GM23338 (cell line): ENCODE results near the gene PIK3C2G. TPM values are rescaled to one million over a fixed set of nuclear protein-coding genes. Genes with fewer than 3 reads are reported as not detected.

Experiments
- ATAC-seq: fragments of 200-7000 bp; cut with Tn5 transposase; 3 replicates; pipeline ENCODE4 v1.9.1; 2020
- DNase-seq: peaks from one replicate; pipeline ENCODE4 v3.0.0-alpha.2; 2015; ENCODE audit warnings: low spot score
- H2AFZ ChIP-seq: fragments of 200-600 bp; sonication (generic); 2 replicates; pipeline ENCODE4 v1.8.0; 2016; ENCODE audit warnings: antibody characterized with exemption, mild to moderate bottlenecking, moderate library complexity
- H3F3A ChIP-seq: fragments of 200-600 bp; sonication (generic); replicated peaks from 2 replicates; pipeline ENCODE4 v1.8.0; 2017; ENCODE audit warnings: antibody characterized with exemption, mixed run types, low read depth
- H3K27ac ChIP-seq: fragments of 200-600 bp; sonication (generic); 2 replicates; pipeline ENCODE4 v1.6.1; 2016; ENCODE audit warnings: low read depth
- H3K27me3 ChIP-seq: fragments of 200-600 bp; sonication (generic); 2 replicates; pipeline ENCODE4 v1.8.0; 2016; ENCODE audit warnings: mild to moderate bottlenecking, mixed run types, moderate library complexity; ENCODE audit not compliant: insufficient read depth
- H3K36me3 ChIP-seq: fragments of 200-600 bp; sonication (generic); 2 replicates; pipeline ENCODE4 v1.8.0; 2016; ENCODE audit warnings: mild to moderate bottlenecking; ENCODE audit not compliant: insufficient read depth
- H3K4me1 ChIP-seq: fragments of 200-600 bp; sonication (generic); 2 replicates; pipeline ENCODE4 v1.8.0; 2016; ENCODE audit warnings: mild to moderate bottlenecking, moderate library complexity; ENCODE audit not compliant: insufficient read depth
- H3K4me2 ChIP-seq: fragments of 200-600 bp; sonication (generic); 2 replicates; pipeline ENCODE4 v1.7.1; 2017; ENCODE audit warnings: mixed run types
- H3K4me3 ChIP-seq: fragments of 200-600 bp; sonication (generic); 2 replicates; pipeline ENCODE4 v1.6.1; 2016; ENCODE audit warnings: mixed run types
- H3K79me2 ChIP-seq: fragments of 200-600 bp; sonication (generic); replicated peaks from 2 replicates; pipeline ENCODE4 v1.8.0; 2017; ENCODE audit warnings: mild to moderate bottlenecking; ENCODE audit not compliant: insufficient read depth
- H3K9me2 ChIP-seq: fragments of 200-600 bp; sonication (generic); 2 replicates; pipeline ENCODE4 v1.8.0; 2017; ENCODE audit not compliant: insufficient read depth
- H4K20me1 ChIP-seq: fragments of 200-600 bp; sonication (generic); replicated peaks from 2 replicates; pipeline ENCODE4 v1.8.0; 2017; ENCODE audit warnings: mild to moderate bottlenecking; ENCODE audit not compliant: insufficient read depth
- H3K27ac Mint-ChIP-seq: 2 replicates; pipeline ENCODE4 v1.8.0; 2020; ENCODE audit warnings: inconsistent platforms, mild to moderate bottlenecking, moderate library complexity, mixed read lengths
- H3K27me3 Mint-ChIP-seq: 3 replicates; pipeline ENCODE4 v1.8.0; 2022; ENCODE audit warnings: low read depth, mild to moderate bottlenecking, moderate library complexity, mixed read lengths, inconsistent platforms; ENCODE audit not compliant: insufficient read depth, poor library complexity
- H3K36me3 Mint-ChIP-seq: 3 replicates; pipeline ENCODE4 v1.8.0; 2021; ENCODE audit warnings: low read depth, mild to moderate bottlenecking, inconsistent platforms, moderate library complexity, mixed read lengths
- H3K4me1 Mint-ChIP-seq: 3 replicates; pipeline ENCODE4 v1.8.0; 2020; ENCODE audit warnings: mild to moderate bottlenecking, inconsistent platforms, mixed read lengths
- H3K4me3 Mint-ChIP-seq: 3 replicates; pipeline ENCODE4 v1.8.0; 2021; ENCODE audit warnings: moderate library complexity, mild to moderate bottlenecking, inconsistent platforms, mixed read lengths
- H3K9me3 Mint-ChIP-seq: 3 replicates; pipeline ENCODE4 v1.8.0; 2020; ENCODE audit warnings: moderate library complexity, mild to moderate bottlenecking, inconsistent platforms, mixed read lengths
- CREB1 ChIP-seq: fragments of 250-450 bp; sonication (Bioruptor Pico); IDR thresholded peaks from 2 replicates; pipeline ENCODE4 v1.5.0; 2020; ENCODE audit warnings: low read depth, mild to moderate bottlenecking, moderate library complexity
- EZH2phosphoT487 ChIP-seq: fragments of 200-600 bp; sonication (generic); IDR thresholded peaks from one replicate; pipeline ENCODE4 v1.8.1; 2018; ENCODE audit warnings: antibody characterized with exemption; ENCODE audit not compliant: unreplicated experiment
- JUNB ChIP-seq: IDR thresholded peaks from one replicate; pipeline ENCODE4 v1.6.1; 2016; ENCODE audit warnings: antibody characterized with exemption; ENCODE audit not compliant: unreplicated experiment
- NANOG ChIP-seq: IDR thresholded peaks from 2 replicates; pipeline ENCODE4 v1.6.1; 2016; ENCODE audit warnings: antibody characterized with exemption, borderline replicate concordance
- REST ChIP-seq: IDR thresholded peaks from one replicate; pipeline ENCODE4 v1.6.1; 2018; ENCODE audit warnings: antibody characterized with exemption; ENCODE audit not compliant: unreplicated experiment
- STAT1 ChIP-seq: IDR thresholded peaks from one replicate; pipeline ENCODE4 v1.6.1; 2016; ENCODE audit warnings: antibody characterized with exemption; ENCODE audit not compliant: unreplicated experiment
- ZNF114 ChIP-seq: fragments of 250-450 bp; sonication (Bioruptor Pico); IDR thresholded peaks from 2 replicates; pipeline ENCODE4 v1.5.0; 2020; ENCODE audit warnings: mild to moderate bottlenecking, moderate library complexity
- ZNF331 ChIP-seq: fragments of 250-450 bp; sonication (Bioruptor Pico); IDR thresholded peaks from 2 replicates; pipeline ENCODE4 v1.5.0; 2020; ENCODE audit warnings: low read depth, mild to moderate bottlenecking, moderate library complexity
- polyA plus RNA-seq: library from polyadenylated mRNA; unstranded; fragments of >200 nt; fragmentation: Nextera tagmentation; extraction: Ambion mirVana; gene quantifications from 2 replicates; pipeline ENCODE4 v1.2.1, GENCODE V29; 2016
- total RNA-seq: library from RNA; depleted of rRNA; stranded (reverse); fragments of >200 nt; shearing (Covaris generic); gene quantifications from 2 replicates; pipeline ENCODE4 v1.2.3, GENCODE V29; 2014
- TF ChIP-seq, protein P1 (sequence below), 2 experiments: fragments of 200-600 bp in 1 of 2; sonication (generic) in 1 of 2; conservative IDR thresholded peaks; 2 replicates each; pipeline versions ENCODE4 v1.5.1 to v1.6.1; 2016 to 2017; ENCODE audit warnings: antibody characterized with exemption in 2 of 2, low read depth in 2 of 2, mild to moderate bottlenecking in 2 of 2, moderate library complexity in 1 of 2
- TF ChIP-seq, protein P2 (sequence below): fragments of 250-450 bp; sonication (Bioruptor Pico); IDR thresholded peaks from 2 replicates; pipeline ENCODE4 v1.5.0; 2020; ENCODE audit warnings: mild to moderate bottlenecking, moderate library complexity

Gene PIK3C2G
- total and polyA plus RNA-seq, 2 experiments from 2014 or later = not detected

DNA sequence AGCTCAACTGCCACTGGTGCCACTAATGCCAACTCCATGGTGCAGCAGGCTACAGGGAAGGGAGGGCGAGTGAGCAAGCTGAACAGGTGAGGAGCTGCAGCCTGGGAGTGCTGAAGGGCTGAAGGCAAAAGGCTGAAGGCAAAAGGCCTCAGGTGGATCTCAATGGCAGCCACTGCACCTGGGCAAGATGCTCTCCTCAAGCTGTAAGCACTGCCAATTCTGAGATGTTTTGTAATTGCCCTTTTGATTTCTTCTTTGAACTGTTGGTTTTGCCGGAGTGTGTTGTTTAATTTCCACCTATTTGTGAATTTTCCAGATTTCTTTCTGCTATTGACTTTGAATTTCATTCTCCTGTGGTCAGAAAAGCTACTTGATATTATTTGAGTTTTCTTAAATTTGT lies 97.6 kb downstream of the PIK3C2G start:
- H3K4me3 Mint-ChIP-seq = no peak overlapping the region
- Histone ChIP-seq H3K4me2 (no peak overlapping the region), H3K4me1 (no peaks in the 10 kb centered on the region), H3K27me3 (no peaks in the 10 kb centered on the region), H3K36me3 (peaks cover 3% of the 10 kb centered on the region), H3K9me2 (peaks cover 11% of the 10 kb centered on the region), H3K27ac (no peak overlapping the region), H3K79me2 (no peaks in the 10 kb centered on the region), H4K20me1 (no peaks in the 10 kb centered on the region), H3F3A (no peaks in the 10 kb centered on the region), H2AFZ (no peak overlapping the region), H3K4me3 (no peak overlapping the region)
- H3K27me3 Mint-ChIP-seq = peaks cover 6% of the 10 kb centered on the region
- H3K36me3 Mint-ChIP-seq = peaks cover 24% of the 10 kb centered on the region
- H3K4me1 Mint-ChIP-seq = peaks cover 8% of the 10 kb centered on the region
- DNase-seq = no peak
- no peak overlapping the region for H3K27ac Mint-ChIP-seq
- no peak for ATAC-seq
- peaks cover 27% of the 10 kb centered on the region for H3K9me3 Mint-ChIP-seq
- TF ChIP-seq ZNF331 (CRISPR knock-in tag) (no peak), REST (no peak), CREB1 (CRISPR knock-in tag) (no peak), STAT1 (no peak), EZH2phosphoT487 (no peak), NANOG (no peak), JUNB (no peak), ZNF114 (CRISPR knock-in tag) (no peak)
- TF ChIP-seq, protein P1, sequence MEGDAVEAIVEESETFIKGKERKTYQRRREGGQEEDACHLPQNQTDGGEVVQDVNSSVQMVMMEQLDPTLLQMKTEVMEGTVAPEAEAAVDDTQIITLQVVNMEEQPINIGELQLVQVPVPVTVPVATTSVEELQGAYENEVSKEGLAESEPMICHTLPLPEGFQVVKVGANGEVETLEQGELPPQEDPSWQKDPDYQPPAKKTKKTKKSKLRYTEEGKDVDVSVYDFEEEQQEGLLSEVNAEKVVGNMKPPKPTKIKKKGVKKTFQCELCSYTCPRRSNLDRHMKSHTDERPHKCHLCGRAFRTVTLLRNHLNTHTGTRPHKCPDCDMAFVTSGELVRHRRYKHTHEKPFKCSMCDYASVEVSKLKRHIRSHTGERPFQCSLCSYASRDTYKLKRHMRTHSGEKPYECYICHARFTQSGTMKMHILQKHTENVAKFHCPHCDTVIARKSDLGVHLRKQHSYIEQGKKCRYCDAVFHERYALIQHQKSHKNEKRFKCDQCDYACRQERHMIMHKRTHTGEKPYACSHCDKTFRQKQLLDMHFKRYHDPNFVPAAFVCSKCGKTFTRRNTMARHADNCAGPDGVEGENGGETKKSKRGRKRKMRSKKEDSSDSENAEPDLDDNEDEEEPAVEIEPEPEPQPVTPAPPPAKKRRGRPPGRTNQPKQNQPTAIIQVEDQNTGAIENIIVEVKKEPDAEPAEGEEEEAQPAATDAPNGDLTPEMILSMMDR (conservative IDR thresholded peaks at IDR 0.05; ENCODE audit: low read depth in 2 of 2) = no peak
- TF ChIP-seq, protein P2, sequence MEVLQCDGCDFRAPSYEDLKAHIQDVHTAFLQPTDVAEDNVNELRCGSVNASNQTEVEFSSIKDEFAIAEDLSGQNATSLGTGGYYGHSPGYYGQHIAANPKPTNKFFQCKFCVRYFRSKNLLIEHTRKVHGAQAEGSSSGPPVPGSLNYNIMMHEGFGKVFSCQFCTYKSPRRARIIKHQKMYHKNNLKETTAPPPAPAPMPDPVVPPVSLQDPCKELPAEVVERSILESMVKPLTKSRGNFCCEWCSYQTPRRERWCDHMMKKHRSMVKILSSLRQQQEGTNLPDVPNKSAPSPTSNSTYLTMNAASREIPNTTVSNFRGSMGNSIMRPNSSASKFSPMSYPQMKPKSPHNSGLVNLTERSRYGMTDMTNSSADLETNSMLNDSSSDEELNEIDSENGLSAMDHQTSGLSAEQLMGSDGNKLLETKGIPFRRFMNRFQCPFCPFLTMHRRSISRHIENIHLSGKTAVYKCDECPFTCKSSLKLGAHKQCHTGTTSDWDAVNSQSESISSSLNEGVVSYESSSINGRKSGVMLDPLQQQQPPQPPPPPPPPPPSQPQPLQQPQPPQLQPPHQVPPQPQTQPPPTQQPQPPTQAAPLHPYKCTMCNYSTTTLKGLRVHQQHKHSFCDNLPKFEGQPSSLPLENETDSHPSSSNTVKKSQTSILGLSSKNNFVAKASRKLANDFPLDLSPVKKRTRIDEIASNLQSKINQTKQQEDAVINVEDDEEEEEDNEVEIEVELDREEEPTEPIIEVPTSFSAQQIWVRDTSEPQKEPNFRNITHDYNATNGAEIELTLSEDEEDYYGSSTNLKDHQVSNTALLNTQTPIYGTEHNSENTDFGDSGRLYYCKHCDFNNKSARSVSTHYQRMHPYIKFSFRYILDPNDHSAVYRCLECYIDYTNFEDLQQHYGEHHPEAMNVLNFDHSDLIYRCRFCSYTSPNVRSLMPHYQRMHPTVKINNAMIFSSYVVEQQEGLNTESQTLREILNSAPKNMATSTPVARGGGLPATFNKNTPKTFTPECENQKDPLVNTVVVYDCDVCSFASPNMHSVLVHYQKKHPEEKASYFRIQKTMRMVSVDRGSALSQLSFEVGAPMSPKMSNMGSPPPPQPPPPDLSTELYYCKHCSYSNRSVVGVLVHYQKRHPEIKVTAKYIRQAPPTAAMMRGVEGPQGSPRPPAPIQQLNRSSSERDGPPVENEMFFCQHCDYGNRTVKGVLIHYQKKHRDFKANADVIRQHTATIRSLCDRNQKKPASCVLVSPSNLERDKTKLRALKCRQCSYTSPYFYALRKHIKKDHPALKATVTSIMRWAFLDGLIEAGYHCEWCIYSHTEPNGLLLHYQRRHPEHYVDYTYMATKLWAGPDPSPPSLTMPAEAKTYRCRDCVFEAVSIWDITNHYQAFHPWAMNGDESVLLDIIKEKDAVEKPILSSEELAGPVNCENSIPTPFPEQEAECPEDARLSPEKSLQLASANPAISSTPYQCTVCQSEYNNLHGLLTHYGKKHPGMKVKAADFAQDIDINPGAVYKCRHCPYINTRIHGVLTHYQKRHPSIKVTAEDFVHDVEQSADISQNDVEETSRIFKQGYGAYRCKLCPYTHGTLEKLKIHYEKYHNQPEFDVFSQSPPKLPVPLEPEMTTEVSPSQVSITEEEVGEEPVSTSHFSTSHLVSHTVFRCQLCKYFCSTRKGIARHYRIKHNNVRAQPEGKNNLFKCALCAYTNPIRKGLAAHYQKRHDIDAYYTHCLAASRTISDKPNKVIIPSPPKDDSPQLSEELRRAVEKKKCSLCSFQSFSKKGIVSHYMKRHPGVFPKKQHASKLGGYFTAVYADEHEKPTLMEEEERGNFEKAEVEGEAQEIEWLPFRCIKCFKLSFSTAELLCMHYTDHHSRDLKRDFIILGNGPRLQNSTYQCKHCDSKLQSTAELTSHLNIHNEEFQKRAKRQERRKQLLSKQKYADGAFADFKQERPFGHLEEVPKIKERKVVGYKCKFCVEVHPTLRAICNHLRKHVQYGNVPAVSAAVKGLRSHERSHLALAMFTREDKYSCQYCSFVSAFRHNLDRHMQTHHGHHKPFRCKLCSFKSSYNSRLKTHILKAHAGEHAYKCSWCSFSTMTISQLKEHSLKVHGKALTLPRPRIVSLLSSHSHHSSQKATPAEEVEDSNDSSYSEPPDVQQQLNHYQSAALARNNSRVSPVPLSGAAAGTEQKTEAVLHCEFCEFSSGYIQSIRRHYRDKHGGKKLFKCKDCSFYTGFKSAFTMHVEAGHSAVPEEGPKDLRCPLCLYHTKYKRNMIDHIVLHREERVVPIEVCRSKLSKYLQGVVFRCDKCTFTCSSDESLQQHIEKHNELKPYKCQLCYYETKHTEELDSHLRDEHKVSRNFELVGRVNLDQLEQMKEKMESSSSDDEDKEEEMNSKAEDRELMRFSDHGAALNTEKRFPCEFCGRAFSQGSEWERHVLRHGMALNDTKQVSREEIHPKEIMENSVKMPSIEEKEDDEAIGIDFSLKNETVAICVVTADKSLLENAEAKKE (CRISPR knock-in tag) = no peak
